Measurements from ENCODE around the gene GET4.

The GET4 gene

DNA sequence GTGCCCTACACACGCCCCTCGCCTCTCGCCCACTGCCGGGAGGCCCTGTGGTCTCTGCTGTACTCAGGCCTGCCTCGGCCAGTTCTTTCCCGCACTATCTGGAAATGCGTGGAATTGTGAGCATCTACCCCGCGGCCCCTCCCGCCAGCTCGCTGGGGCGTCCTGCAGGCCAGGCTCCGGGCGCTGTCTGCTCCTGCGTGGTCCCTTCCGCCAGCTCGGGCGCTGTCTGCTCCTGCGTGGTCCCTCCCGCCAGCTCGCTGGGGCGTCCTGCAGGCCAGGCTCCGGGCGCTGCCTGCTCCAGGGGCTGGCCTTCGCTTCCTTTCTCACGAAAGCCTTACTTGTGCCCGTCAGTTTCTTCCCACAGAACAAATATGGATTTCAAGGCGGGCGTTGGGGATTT is 14.9 kb downstream of the GET4 start:
- no peak overlapping the region for H3K4me3 ChIP-seq (ENCODE audit: low read length)
- no peak for TF ChIP-seq ZNF274 (IDR thresholded peaks at IDR 0.05; ENCODE audit: low read depth, low read length)

DNA sequence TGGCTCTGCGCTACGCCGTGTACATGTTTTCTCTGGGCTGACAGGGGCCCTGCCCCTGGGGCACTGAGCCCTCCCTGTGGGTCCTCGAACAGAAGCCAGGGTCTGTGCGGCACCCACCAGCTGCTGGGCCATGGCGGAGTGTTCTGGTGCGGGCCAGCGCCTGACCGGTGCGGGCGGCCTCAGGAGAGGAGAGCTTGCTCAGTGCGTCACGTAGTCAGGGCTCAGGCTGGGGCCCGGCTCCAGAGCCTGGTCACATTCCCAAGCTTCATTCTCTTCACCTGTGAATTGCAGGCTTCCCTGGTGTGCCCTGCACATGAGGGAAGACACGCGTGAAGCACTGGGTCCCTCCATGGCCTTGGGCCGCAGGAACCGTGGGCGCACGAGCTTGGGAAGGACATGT is 15.5 kb downstream of the GET4 start:
- no peak for TF ChIP-seq ZNF274 (IDR thresholded peaks at IDR 0.05; ENCODE audit: low read depth, low read length)

GRCh38 chr7:892648-893593 is 16.6 kb downstream of the GET4 start:
- TF ChIP-seq ZNF274 (IDR thresholded peaks at IDR 0.05; ENCODE audit: low read depth, low read length): no peak

More for the DNA sequence above, 15.5 kb downstream of the GET4 start:
- no peak overlapping the region for H3K4me3 ChIP-seq (ENCODE audit: low read length)

GRCh38 chr7:893686-894085 is 17.3 kb downstream of the GET4 start:
- TF ChIP-seq ZNF274 (IDR thresholded peaks at IDR 0.05; ENCODE audit: low read depth, low read length): no peak
- no peak overlapping the region for H3K4me3 ChIP-seq (ENCODE audit: low read length)

More at GRCh38 chr7:892648-893593, 16.6 kb downstream of the GET4 start:
- no peak overlapping the region for H3K4me3 ChIP-seq (ENCODE audit: low read length)

DNA sequence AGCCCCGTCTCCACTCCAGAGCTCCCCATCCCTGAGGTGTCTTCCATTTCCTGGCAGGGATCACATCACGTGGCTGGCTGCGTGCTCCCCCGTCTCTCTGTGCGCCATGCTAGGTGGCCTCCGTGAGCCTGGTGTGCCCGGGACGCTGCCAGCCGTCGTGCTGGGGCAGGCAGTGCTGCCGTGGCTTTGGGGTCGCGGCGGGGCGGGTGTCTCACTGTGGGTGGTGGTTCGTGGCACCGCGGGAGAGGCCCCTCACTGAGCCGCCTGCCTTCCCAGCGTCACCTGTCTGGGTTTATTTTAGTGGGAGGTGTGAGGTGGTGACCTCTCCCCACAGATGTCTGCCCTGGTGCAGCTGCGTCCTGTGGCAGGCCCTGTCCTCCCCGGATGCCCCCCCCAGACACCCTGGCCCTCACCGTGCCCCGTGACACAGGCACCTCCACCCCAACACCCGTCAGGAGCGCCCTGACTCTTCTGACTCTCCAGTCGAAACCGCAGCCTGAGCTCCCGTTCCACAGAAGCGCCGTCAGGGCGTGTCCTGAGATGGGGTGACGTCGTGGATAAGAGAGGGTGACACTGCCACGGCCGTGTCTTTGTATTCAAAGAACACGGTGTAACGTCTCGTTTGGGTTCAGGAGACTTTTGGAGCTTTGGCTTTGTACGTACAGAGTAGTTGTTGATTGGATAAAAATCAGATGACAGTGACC is 18.0 kb downstream of the GET4 start:
- no peak for TF ChIP-seq ZNF274 (IDR thresholded peaks at IDR 0.05; ENCODE audit: low read depth, low read length)
- H3K4me3 ChIP-seq (ENCODE audit: low read length): no peak overlapping the region

DNA sequence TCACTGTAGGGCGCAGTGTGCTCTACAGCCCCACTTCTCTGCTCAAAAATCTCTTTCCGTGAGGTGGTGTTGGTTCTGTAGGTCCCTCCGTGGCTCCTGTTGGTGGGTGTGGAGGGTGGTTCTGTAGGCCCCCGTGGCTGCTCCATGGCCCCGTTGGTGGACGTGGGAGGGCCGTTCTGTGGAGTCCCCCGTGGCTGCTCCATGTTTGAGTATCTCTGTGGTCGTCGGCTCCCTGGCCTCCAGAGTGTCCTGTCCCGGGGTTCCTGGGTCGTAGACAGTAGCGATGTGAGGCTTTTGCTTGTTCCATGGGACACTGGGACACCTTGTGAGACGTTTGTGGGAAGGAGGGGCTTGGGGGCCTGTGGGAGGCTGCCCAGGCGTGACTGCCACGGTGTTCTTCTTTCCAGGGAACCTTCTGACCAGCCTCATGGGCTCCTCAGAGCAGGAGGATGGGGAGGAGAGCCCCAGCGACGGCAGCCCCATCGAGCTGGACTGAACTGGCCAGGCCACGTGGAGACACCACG is 18.6 kb downstream of the GET4 start:
- no peak for TF ChIP-seq ZNF274 (IDR thresholded peaks at IDR 0.05; ENCODE audit: low read depth, low read length)

DNA sequence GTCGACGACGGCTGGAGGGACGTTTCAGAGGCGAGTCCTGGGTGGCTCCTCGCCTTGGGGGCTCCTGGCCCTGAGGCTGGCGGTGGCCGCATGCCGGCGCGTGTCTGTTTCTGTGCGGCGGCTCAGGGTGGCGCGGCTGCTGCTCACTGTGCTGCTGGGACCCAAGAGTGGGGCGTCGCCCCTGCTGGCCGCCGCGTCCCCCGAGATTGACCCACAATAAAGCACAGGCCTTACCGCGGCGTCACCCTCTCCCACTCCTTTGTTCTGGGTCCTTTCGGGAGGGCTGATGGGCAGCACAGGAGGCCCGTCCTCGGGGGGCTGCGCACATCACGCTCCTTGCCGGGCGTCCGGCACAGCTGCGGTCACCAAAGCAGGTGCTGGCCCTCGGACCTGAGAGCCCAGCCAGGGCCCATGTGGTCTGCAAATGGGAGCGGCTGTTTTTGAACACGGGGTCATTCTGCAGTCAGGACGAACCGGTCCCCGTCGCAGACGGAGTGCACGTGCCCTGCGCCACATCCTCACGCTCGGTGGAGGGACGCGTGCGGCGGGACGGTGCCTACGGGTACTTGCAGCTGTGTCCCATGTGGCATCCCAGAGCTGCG is 19.2 kb downstream of the GET4 start:
- H3K4me3 ChIP-seq (ENCODE audit: low read length): no peak overlapping the region
- no peak for TF ChIP-seq ZNF274 (IDR thresholded peaks at IDR 0.05; ENCODE audit: low read depth, low read length)

More for the DNA sequence above, 18.6 kb downstream of the GET4 start:
- no peak overlapping the region for H3K4me3 ChIP-seq (ENCODE audit: low read length)

GRCh38 chr7:896346-897075 is 20.2 kb downstream of the GET4 start:
- H3K4me3 ChIP-seq (ENCODE audit: low read length): no peak overlapping the region
- no peak for TF ChIP-seq ZNF274 (IDR thresholded peaks at IDR 0.05; ENCODE audit: low read depth, low read length)

GRCh38 chr7:897086-897485 is 20.7 kb downstream of the GET4 start:
- no peak overlapping the region for H3K4me3 ChIP-seq (ENCODE audit: low read length)
- TF ChIP-seq ZNF274 (IDR thresholded peaks at IDR 0.05; ENCODE audit: low read depth, low read length): no peak

GRCh38 chr7:897771-898376 is 21.5 kb downstream of the GET4 start:
- H3K4me3 ChIP-seq (ENCODE audit: low read length): no peak overlapping the region
- TF ChIP-seq ZNF274 (IDR thresholded peaks at IDR 0.05; ENCODE audit: low read depth, low read length): no peak

GRCh38 chr7:898460-898854 is 22.1 kb downstream of the GET4 start:
- H3K4me3 ChIP-seq (ENCODE audit: low read length): no peak overlapping the region

DNA sequence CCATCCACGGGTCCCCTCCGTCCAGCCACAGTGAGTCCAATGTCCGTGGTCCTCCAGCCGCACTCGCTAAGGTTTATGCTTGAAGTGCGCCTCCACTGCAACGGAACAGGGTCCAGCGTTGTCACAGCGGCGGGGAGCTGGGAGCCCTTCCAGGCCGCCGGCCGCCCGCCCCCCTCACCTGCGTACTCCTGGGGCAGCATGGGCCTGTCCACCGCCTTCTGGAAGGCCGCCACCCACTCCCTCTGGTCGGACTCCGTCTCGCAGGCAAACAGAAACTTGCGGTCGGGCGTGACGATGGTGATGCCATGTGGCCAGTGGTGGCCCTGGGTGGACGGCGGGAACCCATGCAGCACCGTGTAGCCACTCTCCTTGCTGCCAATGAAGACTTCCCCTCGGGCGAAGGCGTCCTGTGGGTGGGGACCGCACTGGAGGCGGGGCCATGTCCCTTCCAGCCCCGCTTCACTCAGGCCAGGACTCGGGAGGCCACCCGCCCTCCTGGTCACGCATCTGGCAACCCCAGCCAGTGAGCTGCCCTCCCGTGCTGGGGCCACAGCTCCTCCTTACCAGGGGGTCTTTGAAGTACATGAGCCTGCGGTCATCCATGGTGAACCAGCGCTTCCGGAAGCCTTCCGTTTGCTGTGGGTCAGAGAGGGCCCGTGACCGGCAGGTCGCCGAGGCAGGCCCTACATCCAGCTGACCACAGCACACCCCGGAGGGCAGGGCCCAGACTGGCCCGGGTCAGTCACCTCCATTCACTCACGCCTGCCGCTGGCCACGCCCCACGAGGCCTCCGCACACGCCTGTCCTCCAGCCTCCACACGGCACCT is 22.7 kb downstream of the GET4 start:
- no peak for TF ChIP-seq ZNF274 (IDR thresholded peaks at IDR 0.05; ENCODE audit: low read depth, low read length)
- no peak overlapping the region for H3K4me3 ChIP-seq (ENCODE audit: low read length)

More at GRCh38 chr7:898460-898854, 22.1 kb downstream of the GET4 start:
- no peak for TF ChIP-seq ZNF274 (IDR thresholded peaks at IDR 0.05; ENCODE audit: low read depth, low read length)
